GM23248 (cell line): ENCODE data around the gene ETV6. TPM values are rescaled to one million over a fixed set of nuclear protein-coding genes. Genes with fewer than 3 reads are reported as not detected.

Experiments used
- DNase-seq: peaks from one replicate; pipeline ENCODE4 v3.0.0-alpha.2; 2015
- H2AFZ ChIP-seq: fragments of 200-600 bp; sonication (generic); 2 replicates; pipeline ENCODE4 v1.6.1; 2016; ENCODE audit warnings: antibody characterized with exemption
- H3F3A ChIP-seq: fragments of 200-600 bp; sonication (generic); 2 replicates; pipeline ENCODE4 v1.6.1; 2016; ENCODE audit warnings: mild to moderate bottlenecking, antibody characterized with exemption, mixed run types; ENCODE audit not compliant: insufficient read depth
- H3K27ac ChIP-seq: fragments of 200-600 bp; sonication (generic); 2 replicates; pipeline ENCODE4 v1.5.1; 2016; ENCODE audit warnings: mild to moderate bottlenecking
- H3K27me3 ChIP-seq: fragments of 200-600 bp; sonication (generic); replicated peaks from 2 replicates; pipeline ENCODE4 v1.6.1; 2016; ENCODE audit warnings: mild to moderate bottlenecking; ENCODE audit not compliant: insufficient read depth
- H3K36me3 ChIP-seq: fragments of 200-600 bp; sonication (generic); 2 replicates; pipeline ENCODE4 v1.6.1; 2016; ENCODE audit warnings: low read depth, mild to moderate bottlenecking
- H3K4me1 ChIP-seq: fragments of 200-600 bp; sonication (generic); 2 replicates; pipeline ENCODE4 v1.6.1; 2016; ENCODE audit warnings: mild to moderate bottlenecking; ENCODE audit not compliant: insufficient read depth
- H3K4me2 ChIP-seq: fragments of 200-600 bp; sonication (generic); one replicate; pipeline ENCODE4 v1.6.1; 2016; ENCODE audit warnings: mild to moderate bottlenecking; ENCODE audit not compliant: unreplicated experiment
- H3K4me3 ChIP-seq: fragments of 200-600 bp; sonication (generic); 2 replicates; pipeline ENCODE4 v1.5.1; 2016; ENCODE audit warnings: mild to moderate bottlenecking
- H3K79me2 ChIP-seq: fragments of 200-600 bp; sonication (generic); 2 replicates; pipeline ENCODE4 v1.6.1; 2016; ENCODE audit warnings: mild to moderate bottlenecking; ENCODE audit not compliant: insufficient read depth
- H3K9ac ChIP-seq: fragments of 200-600 bp; sonication (generic); 2 replicates; pipeline ENCODE4 v1.6.1; 2016; ENCODE audit warnings: mild to moderate bottlenecking
- H3K9me2 ChIP-seq: fragments of 200-600 bp; sonication (generic); 2 replicates; pipeline ENCODE4 v1.6.1; 2016; ENCODE audit warnings: mixed run types, mild to moderate bottlenecking, moderate library complexity; ENCODE audit not compliant: insufficient read depth
- H3K9me3 ChIP-seq: fragments of 200-600 bp; sonication (generic); one replicate; pipeline ENCODE4 v1.6.1; 2017; ENCODE audit warnings: low read depth
- H4K20me1 ChIP-seq: fragments of 200-600 bp; sonication (generic); 2 replicates; pipeline ENCODE4 v1.6.0; 2016; ENCODE audit not compliant: insufficient read depth
- EZH2 ChIP-seq: fragments of 200-600 bp; sonication (generic); IDR thresholded peaks from 2 replicates; pipeline ENCODE4 v1.6.1; 2018; ENCODE audit warnings: antibody characterized with exemption, mild to moderate bottlenecking; ENCODE audit not compliant: insufficient read depth, poor library complexity, severe bottlenecking
- EZH2phosphoT487 ChIP-seq: fragments of 200-600 bp; sonication (generic); IDR thresholded peaks from 2 replicates; pipeline ENCODE4 v1.6.1; 2018; ENCODE audit warnings: antibody characterized with exemption, moderate library complexity, mild to moderate bottlenecking, low read depth; ENCODE audit not compliant: insufficient read depth
- WGBS, 2 experiments: methylation state at CpG; one replicate each; pipeline ENCODE4 v1.1.6; 2015 to 2017; ENCODE audit warnings: low lambda C conversion rate in 2 of 2, low coverage in 1 of 2; ENCODE audit errors: missing lambda C conversion rate in 2 of 2; 5-methylcytosine and 5-hydroxymethylcytosine counted together
- in situ Hi-C: fragments of 300-500 bp; cut with MboI; formaldehyde crosslinking; loops from 2 replicates; pipeline ENCODE4 v1.15.0; 2020
- polyA plus RNA-seq: library from polyadenylated mRNA; unstranded; fragments of >200 nt; fragmentation: Nextera tagmentation; extraction: Ambion mirVana; gene quantifications from 2 replicates; pipeline ENCODE4 v1.2.1, GENCODE V29; 2016
- total RNA-seq: library from RNA; depleted of rRNA; stranded (reverse); fragments of >200 nt; shearing (Covaris generic); gene quantifications from 2 replicates; pipeline ENCODE4 v1.2.3, GENCODE V29; 2014

ETV6 gene
- total and polyA plus RNA-seq, 2 experiments from 2014 or later: 2.5 to 10.4 TPM

GRCh38 chr12:11741434-11742092, 92.1 kb downstream of the ETV6 start:
- DNase-seq: peak; percentile 44

GRCh38 chr12:11743423-11744409, 94.2 kb downstream of the ETV6 start:
- H3K4me3 ChIP-seq: no peak overlapping the region
- 82 to 84% methylated on average over 12 of the region's 12 CpGs for WGBS, 2 experiments
- in situ Hi-C loops: no loop called here
- H3F3A ChIP-seq: peaks cover 12% of the 10 kb centered on the region; the same call in 1 of the 2 replicates
- peaks cover 20% of the 10 kb centered on the region for H3K4me1 ChIP-seq
- H3K4me2 ChIP-seq: no peak overlapping the region
- H3K27me3 ChIP-seq: no peaks in the 10 kb centered on the region
- H3K9me3 ChIP-seq: no peaks in the 10 kb centered on the region
- H3K9ac ChIP-seq: no peak overlapping the region
- H2AFZ ChIP-seq: no peak overlapping the region
- peaks cover 97% of the 10 kb centered on the region for H3K79me2 ChIP-seq
- no peak for TF ChIP-seq EZH2
- TF ChIP-seq EZH2phosphoT487: no peak
- no peak for DNase-seq
- no peaks in the 10 kb centered on the region for H3K9me2 ChIP-seq
- H4K20me1 ChIP-seq: no peaks in the 10 kb centered on the region
- no peak overlapping the region for H3K27ac ChIP-seq
- no peaks in the 10 kb centered on the region for H3K36me3 ChIP-seq

More at GRCh38 chr12:11741434-11742092, 92.1 kb downstream of the ETV6 start:
- Histone ChIP-seq H3K4me3 (no peak overlapping the region), H3K27me3 (no peaks in the 10 kb centered on the region), H3K4me1 (peaks cover 16% of the 10 kb centered on the region), H3K36me3 (no peaks in the 10 kb centered on the region), H4K20me1 (no peaks in the 10 kb centered on the region), H3K9ac (no peak overlapping the region), H3K9me3 (no peaks in the 10 kb centered on the region), H2AFZ (no peak overlapping the region), H3F3A (peaks cover 10% of the 10 kb centered on the region; the same call in 1 of the 2 replicates), H3K27ac (no peak overlapping the region), H3K9me2 (no peaks in the 10 kb centered on the region), H3K4me2 (no peak overlapping the region), H3K79me2 (peaks cover 89% of the 10 kb centered on the region)
- in situ Hi-C loops: no loop called here
- TF ChIP-seq EZH2 (no peak), EZH2phosphoT487 (no peak)
- 85 to 89% methylated on average over 4 of the region's 4 CpGs for WGBS, 2 experiments

GRCh38 chr12:11744410-11744801, 94.9 kb downstream of the ETV6 start:
- H3F3A ChIP-seq: peaks cover 12% of the 10 kb centered on the region; the same call in 1 of the 2 replicates
- peaks cover 96% of the 10 kb centered on the region for H3K79me2 ChIP-seq
- no peaks in the 10 kb centered on the region for H4K20me1 ChIP-seq
- no peaks in the 10 kb centered on the region for H3K36me3 ChIP-seq
- no peaks in the 10 kb centered on the region for H3K9me3 ChIP-seq
- H3K27ac ChIP-seq: no peak overlapping the region
- TF ChIP-seq EZH2phosphoT487 (no peak), EZH2 (no peak)
- in situ Hi-C loops: no loop called here
- no peak overlapping the region for H3K9ac ChIP-seq
- no peaks in the 10 kb centered on the region for H3K27me3 ChIP-seq
- no peak overlapping the region for H2AFZ ChIP-seq
- DNase-seq: no peak
- no peak overlapping the region for H3K4me2 ChIP-seq
- WGBS, 2 experiments: 96 to 97% methylated on average over 3 of the region's 3 CpGs
- peaks cover 20% of the 10 kb centered on the region for H3K4me1 ChIP-seq
- no peak overlapping the region for H3K4me3 ChIP-seq
- H3K9me2 ChIP-seq: no peaks in the 10 kb centered on the region

- no peak overlapping the region for H3K27ac ChIP-seq
- DNase-seq: no peak
- WGBS, 2 experiments: 98 to 100% methylated on average over 6 of the region's 6 CpGs
- peaks cover 96% of the 10 kb centered on the region for H3K79me2 ChIP-seq
- peaks cover 20% of the 10 kb centered on the region for H3K4me1 ChIP-seq
- no peaks in the 10 kb centered on the region for H3K36me3 ChIP-seq
- no peaks in the 10 kb centered on the region; the same call in 1 of the 2 replicates for H4K20me1 ChIP-seq
- H3K9me3 ChIP-seq: no peaks in the 10 kb centered on the region
- H3K4me3 ChIP-seq: no peak overlapping the region
- TF ChIP-seq EZH2 (no peak), EZH2phosphoT487 (no peak)
- H3K9me2 ChIP-seq: no peaks in the 10 kb centered on the region
- in situ Hi-C loops: no loop called here
- H3K9ac ChIP-seq: no peak overlapping the region
- no peaks in the 10 kb centered on the region for H3K27me3 ChIP-seq
- H3K4me2 ChIP-seq: no peak overlapping the region
- peaks cover 12% of the 10 kb centered on the region; the same call in 1 of the 2 replicates for H3F3A ChIP-seq
- H2AFZ ChIP-seq: no peak overlapping the region
Measured at GRCh38 chr12:11745113-11745512, 95.6 kb downstream of the ETV6 start.
